ENCODE results near the gene RUNX2.

DNA sequence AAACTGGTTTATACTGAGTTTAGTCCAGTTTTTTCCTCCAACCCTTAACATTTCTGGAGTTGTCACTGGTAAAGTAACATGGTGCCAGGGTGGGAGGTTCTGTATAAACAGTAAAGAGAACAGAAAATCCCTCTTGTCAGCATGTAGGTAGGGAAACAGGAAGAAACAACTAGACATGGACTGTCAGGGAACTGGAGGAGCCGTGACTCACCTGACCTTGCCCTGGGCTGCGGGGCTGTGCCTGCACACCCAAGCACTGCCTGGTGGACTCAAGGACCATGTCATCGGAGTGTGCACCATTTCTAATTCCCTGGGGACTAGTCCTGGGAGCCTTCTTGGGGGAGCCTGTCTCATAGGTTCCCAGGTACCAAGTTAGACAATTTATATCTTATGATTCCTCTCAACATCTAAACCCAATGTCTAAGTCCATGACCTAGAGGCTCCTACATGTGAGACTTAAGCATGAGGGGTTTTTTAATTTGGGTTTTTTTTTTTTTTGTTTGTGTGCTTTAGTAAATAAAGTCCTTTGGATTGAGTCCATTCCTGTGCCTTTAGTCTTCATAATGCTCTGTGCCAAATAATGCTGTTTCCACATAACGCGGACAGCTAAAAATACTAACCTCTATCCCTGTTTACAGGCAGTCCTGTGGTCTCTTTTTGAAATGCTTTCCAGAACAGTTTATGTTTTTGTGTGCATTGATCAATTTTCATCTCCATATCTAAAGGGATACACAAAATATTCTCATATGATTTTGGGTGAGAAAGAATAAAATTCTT is 186.5 kb downstream of the RUNX2 start:
- TF ChIP-seq POLR2AphosphoS5 (IDR thresholded peaks at IDR 0.05) (no peak), POLR2A (IDR thresholded peaks at IDR 0.05) (no peak)
- TF ChIP-seq, protein P1, sequence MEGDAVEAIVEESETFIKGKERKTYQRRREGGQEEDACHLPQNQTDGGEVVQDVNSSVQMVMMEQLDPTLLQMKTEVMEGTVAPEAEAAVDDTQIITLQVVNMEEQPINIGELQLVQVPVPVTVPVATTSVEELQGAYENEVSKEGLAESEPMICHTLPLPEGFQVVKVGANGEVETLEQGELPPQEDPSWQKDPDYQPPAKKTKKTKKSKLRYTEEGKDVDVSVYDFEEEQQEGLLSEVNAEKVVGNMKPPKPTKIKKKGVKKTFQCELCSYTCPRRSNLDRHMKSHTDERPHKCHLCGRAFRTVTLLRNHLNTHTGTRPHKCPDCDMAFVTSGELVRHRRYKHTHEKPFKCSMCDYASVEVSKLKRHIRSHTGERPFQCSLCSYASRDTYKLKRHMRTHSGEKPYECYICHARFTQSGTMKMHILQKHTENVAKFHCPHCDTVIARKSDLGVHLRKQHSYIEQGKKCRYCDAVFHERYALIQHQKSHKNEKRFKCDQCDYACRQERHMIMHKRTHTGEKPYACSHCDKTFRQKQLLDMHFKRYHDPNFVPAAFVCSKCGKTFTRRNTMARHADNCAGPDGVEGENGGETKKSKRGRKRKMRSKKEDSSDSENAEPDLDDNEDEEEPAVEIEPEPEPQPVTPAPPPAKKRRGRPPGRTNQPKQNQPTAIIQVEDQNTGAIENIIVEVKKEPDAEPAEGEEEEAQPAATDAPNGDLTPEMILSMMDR (IDR thresholded peaks at IDR 0.05) = no peak

Data from breast epithelium (tissue), 3 donors.